ENCODE results near the gene TCF7L1.

DNA sequence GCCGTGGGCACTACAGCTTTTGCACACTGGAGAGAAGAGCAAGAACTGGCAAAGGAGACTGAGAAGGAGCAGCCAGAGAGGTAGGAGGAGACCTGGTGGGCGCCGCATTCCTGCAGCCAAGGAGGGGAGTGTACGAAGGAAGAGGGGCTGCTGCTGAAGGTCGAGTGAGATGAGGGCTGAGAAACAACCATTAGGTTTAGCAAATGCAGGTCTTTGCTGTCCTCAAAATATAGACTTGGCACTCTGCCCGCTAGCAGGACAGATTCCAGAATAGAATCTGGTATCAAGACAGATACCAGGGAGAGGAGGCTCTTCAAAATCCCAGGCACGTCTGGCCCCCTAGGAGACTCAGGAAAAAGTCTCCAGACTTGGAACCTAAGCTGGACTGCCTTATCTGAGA lies 111.6 kb downstream of the TCF7L1 start:
- no peak for TF ChIP-seq POLR2A (IDR thresholded peaks at IDR 0.05)
- TF ChIP-seq, protein P1, sequence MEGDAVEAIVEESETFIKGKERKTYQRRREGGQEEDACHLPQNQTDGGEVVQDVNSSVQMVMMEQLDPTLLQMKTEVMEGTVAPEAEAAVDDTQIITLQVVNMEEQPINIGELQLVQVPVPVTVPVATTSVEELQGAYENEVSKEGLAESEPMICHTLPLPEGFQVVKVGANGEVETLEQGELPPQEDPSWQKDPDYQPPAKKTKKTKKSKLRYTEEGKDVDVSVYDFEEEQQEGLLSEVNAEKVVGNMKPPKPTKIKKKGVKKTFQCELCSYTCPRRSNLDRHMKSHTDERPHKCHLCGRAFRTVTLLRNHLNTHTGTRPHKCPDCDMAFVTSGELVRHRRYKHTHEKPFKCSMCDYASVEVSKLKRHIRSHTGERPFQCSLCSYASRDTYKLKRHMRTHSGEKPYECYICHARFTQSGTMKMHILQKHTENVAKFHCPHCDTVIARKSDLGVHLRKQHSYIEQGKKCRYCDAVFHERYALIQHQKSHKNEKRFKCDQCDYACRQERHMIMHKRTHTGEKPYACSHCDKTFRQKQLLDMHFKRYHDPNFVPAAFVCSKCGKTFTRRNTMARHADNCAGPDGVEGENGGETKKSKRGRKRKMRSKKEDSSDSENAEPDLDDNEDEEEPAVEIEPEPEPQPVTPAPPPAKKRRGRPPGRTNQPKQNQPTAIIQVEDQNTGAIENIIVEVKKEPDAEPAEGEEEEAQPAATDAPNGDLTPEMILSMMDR (IDR thresholded peaks at IDR 0.05), result no peak

Data from esophagus squamous epithelium (tissue), 4 donors.